ENCODE measurements around the gene BANK1.

DNA sequence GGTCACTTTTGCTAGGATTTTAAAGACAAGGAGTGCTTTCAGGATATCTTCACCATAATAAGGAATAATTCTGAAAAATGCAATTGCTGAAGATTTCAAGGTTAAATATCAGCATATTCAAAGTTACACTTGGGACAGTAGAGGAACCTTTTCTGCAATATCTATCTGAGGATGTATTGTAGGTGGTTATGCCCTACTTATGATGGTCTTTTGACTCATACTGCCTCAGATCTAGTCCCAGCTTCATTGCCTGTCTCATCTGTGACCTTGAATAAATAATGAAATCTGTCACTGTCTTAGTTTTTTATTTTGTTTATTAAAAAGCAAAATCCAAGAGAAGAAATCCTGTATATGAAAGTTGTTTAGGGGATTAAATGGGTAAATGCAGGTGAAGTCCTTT is 2.9 kb downstream of the BANK1 start:
- TF ChIP-seq, protein P1, sequence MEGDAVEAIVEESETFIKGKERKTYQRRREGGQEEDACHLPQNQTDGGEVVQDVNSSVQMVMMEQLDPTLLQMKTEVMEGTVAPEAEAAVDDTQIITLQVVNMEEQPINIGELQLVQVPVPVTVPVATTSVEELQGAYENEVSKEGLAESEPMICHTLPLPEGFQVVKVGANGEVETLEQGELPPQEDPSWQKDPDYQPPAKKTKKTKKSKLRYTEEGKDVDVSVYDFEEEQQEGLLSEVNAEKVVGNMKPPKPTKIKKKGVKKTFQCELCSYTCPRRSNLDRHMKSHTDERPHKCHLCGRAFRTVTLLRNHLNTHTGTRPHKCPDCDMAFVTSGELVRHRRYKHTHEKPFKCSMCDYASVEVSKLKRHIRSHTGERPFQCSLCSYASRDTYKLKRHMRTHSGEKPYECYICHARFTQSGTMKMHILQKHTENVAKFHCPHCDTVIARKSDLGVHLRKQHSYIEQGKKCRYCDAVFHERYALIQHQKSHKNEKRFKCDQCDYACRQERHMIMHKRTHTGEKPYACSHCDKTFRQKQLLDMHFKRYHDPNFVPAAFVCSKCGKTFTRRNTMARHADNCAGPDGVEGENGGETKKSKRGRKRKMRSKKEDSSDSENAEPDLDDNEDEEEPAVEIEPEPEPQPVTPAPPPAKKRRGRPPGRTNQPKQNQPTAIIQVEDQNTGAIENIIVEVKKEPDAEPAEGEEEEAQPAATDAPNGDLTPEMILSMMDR (IDR thresholded peaks at IDR 0.05): no peak
- TF ChIP-seq EZH2phosphoT487 (IDR thresholded peaks at IDR 0.05; ENCODE audit: borderline replicate concordance, low read depth): no peak
- TF ChIP-seq SMC3 (IDR thresholded peaks at IDR 0.05; ENCODE audit: low read depth, low read length): no peak
- TF ChIP-seq POLR2AphosphoS5 (IDR thresholded peaks at IDR 0.05; ENCODE audit: low read depth, low read length): no peak
- no peak for TF ChIP-seq MXI1 (IDR thresholded peaks at IDR 0.05; ENCODE audit: low read depth, low read length)
- no peak for TF ChIP-seq RAD21 (IDR thresholded peaks at IDR 0.05; ENCODE audit: low read length)
- no peak for TF ChIP-seq YY1 (IDR thresholded peaks at IDR 0.05; ENCODE audit: low read depth)
- TF ChIP-seq TEAD4 (IDR thresholded peaks at IDR 0.05; ENCODE audit: borderline replicate concordance, insufficient read depth): no peak
- TF ChIP-seq TAF1 (IDR thresholded peaks at IDR 0.05; ENCODE audit: borderline replicate concordance, low read depth, low read length): no peak
- TF ChIP-seq RCOR1 (IDR thresholded peaks at IDR 0.05; ENCODE audit: low read length): no peak
- no peak for TF ChIP-seq EP300 (IDR thresholded peaks at IDR 0.05; ENCODE audit: borderline replicate concordance in 1 of 2, low read depth in 1 of 2, low read length in 1 of 2)
